Fibroblast of villous mesenchyme (primary cell): ENCODE results near the gene EML5. TPM values are rescaled to one million over a fixed set of nuclear protein-coding genes. Genes with fewer than 3 reads are reported as not detected.
"Not testable (repeated sequence)": the region's sequence is repeated elsewhere in the genome, so short reads cannot be mapped to it uniquely, and the experiment has no call there.

ENCODE experiments used
- DNase-seq: peaks from one replicate; pipeline ENCODE4 v3.0.0-alpha.2; 2010; ENCODE audit warnings: low read depth
- H3K4me3 ChIP-seq: 2 replicates; pipeline ENCODE4 v1.5.1; 2011; ENCODE audit warnings: low read depth, mild to moderate bottlenecking, low read length
- CTCF ChIP-seq: IDR thresholded peaks from 2 replicates; pipeline ENCODE4 v1.5.1; 2012; ENCODE audit warnings: low read depth, mild to moderate bottlenecking, low read length; ENCODE audit not compliant: insufficient read depth
- total RNA-seq: library from RNA; depleted of rRNA; stranded (reverse); fragments of >200 nt; gene quantifications from 2 replicates; pipeline ENCODE4 v1.2.3, GENCODE V29; 2012

Gene EML5
- total RNA-seq, 1 donor, result 0.86 TPM

- H3K4me3 ChIP-seq, result peak within 1 kb of the TSS; percentile 85
- DNase-seq, result peak; percentile 93
- no peak for TF ChIP-seq CTCF
Observed at GRCh38 chr14:88824314-88825077, 31.7 kb upstream of the EML5 start, which contains the start of gene TTC8. TSS of gene TTC8 (plus strand) at chr14:88824651. CDS start at chr14:88824708, 57 bp downstream.

GRCh38 chr14:88823968-88824313, 31.2 kb upstream of the EML5 start:
- H3K4me3 ChIP-seq, result peak overlapping the region; percentile 85
- DNase-seq, result no peak
- no peak for TF ChIP-seq CTCF

GRCh38 chr14:88821888-88822287, 29.1 kb upstream of the EML5 start:
- no peak for TF ChIP-seq CTCF
- no peak overlapping the region for H3K4me3 ChIP-seq
- DNase-seq, result no peak

GRCh38 chr14:88821378-88821777, 28.6 kb upstream of the EML5 start:
- no peak overlapping the region for H3K4me3 ChIP-seq
- no peak for DNase-seq
- no peak for TF ChIP-seq CTCF

- DNase-seq, H3K4me3 ChIP-seq: not testable (repeated sequence)
Observed at GRCh38 chr14:88819674-88820073, 26.9 kb upstream of the EML5 start.

- no peak for DNase-seq
- H3K4me3 ChIP-seq, result no peak overlapping the region
- TF ChIP-seq CTCF, result no peak
Observed at GRCh38 chr14:88818018-88818417, 25.3 kb upstream of the EML5 start.

GRCh38 chr14:88815980-88816379, 23.2 kb upstream of the EML5 start:
- H3K4me3 ChIP-seq, result no peak overlapping the region
- DNase-seq, result no peak
- TF ChIP-seq CTCF, result no peak
